CD4-positive, alpha-beta T cell treated with Interleukin-15 for 4 hours (primary cell): Measurements from ENCODE around the gene C19orf25.
A peak's percentile ranks its signal among the peaks of the same experiment; 100 is the strongest.
"Not testable (repeated sequence)": the region's sequence is repeated elsewhere in the genome, so short reads cannot be mapped to it uniquely, and the experiment has no call there.

ENCODE experiments used
- DNase-seq: peaks from one replicate; pipeline ENCODE4 v3.0.0-alpha.2; 2020; ENCODE audit warnings: low spot score

C19orf25 gene

GRCh38 chr19:1478934-1479707, at the start of gene C19orf25:
Gene C19orf25 (minus strand): TSS chr19:1479215. CDS start chr19:1478903, 312 bp downstream.
- peak; percentile 92 for DNase-seq

- DNase-seq: no peak
These were observed 48.8 kb upstream of the C19orf25 start for GRCh38 chr19:1527650-1528309.

GRCh38 chr19:1526979-1527649, 48.1 kb upstream of the C19orf25 start:
- DNase-seq: no peak

GRCh38 chr19:1526066-1526778, 47.2 kb upstream of the C19orf25 start:
- DNase-seq: no peak

GRCh38 chr19:1525343-1525742, 46.3 kb upstream of the C19orf25 start:
- DNase-seq: no peak

GRCh38 chr19:1524972-1525325, 45.9 kb upstream of the C19orf25 start:
- no peak for DNase-seq

GRCh38 chr19:1524287-1524971, 45.4 kb upstream of the C19orf25 start:
- DNase-seq: no peak

GRCh38 chr19:1523412-1524286, 44.6 kb upstream of the C19orf25 start, which contains the start of gene PLK5:
Gene PLK5 (plus strand): TSS chr19:1524077. CDS start chr19:1526997, 2,920 bp downstream.
- DNase-seq: no peak

GRCh38 chr19:1522838-1523237, 43.8 kb upstream of the C19orf25 start:
- no peak for DNase-seq

- DNase-seq: no peak
These were observed 43.0 kb upstream of the C19orf25 start for GRCh38 chr19:1522061-1522460.

- no peak for DNase-seq
These were observed 42.6 kb upstream of the C19orf25 start for GRCh38 chr19:1521636-1522035.

- DNase-seq: no peak
These were observed 41.3 kb upstream of the C19orf25 start for GRCh38 chr19:1520203-1520780.

- not testable (repeated sequence) for DNase-seq
These were observed 40.8 kb upstream of the C19orf25 start for GRCh38 chr19:1519802-1520201.

- no peak for DNase-seq
These were observed 39.5 kb upstream of the C19orf25 start for GRCh38 chr19:1518471-1518870.

- no peak for DNase-seq
These were observed 37.4 kb upstream of the C19orf25 start for GRCh38 chr19:1516395-1516753.

- DNase-seq: no peak
These were observed 36.1 kb upstream of the C19orf25 start for GRCh38 chr19:1514986-1515721.

- DNase-seq: no peak
These were observed 35.3 kb upstream of the C19orf25 start for GRCh38 chr19:1514295-1514661.

- DNase-seq: peak; percentile 61
These were observed 34.7 kb upstream of the C19orf25 start for GRCh38 chr19:1513499-1514294.
